Neural cell (in vitro differentiated cells): ENCODE results near the gene PHC1. TPM values are rescaled to one million over a fixed set of nuclear protein-coding genes. Genes with fewer than 3 reads are reported as not detected.

ENCODE experiments used
- H2AFZ ChIP-seq: fragments of 200-600, 300-800 bp; sonication (generic), shearing (Covaris generic); 2 replicates; pipeline ENCODE4 v1.6.0; 2014; ENCODE audit warnings: low read depth, mild to moderate bottlenecking, antibody characterized with exemption, low read length, moderate library complexity
- H3F3A ChIP-seq: fragments of 200-600 bp; shearing (Covaris generic); 2 replicates; pipeline ENCODE4 v1.6.1; 2016; ENCODE audit warnings: mild to moderate bottlenecking, moderate library complexity, mixed read lengths, antibody characterized with exemption, low read length; ENCODE audit not compliant: insufficient read depth, poor library complexity, severe bottlenecking
- H3K27ac ChIP-seq: fragments of 200-600, 300-800 bp; sonication (generic), shearing (Covaris generic); 2 replicates; pipeline ENCODE4 v1.5.1; 2014; ENCODE audit warnings: mild to moderate bottlenecking, low read length, moderate library complexity
- H3K27me3 ChIP-seq: fragments of 300-800, 200-600 bp; sonication (generic), shearing (Covaris generic); 2 replicates; pipeline ENCODE4 v1.6.0; 2014; ENCODE audit warnings: mild to moderate bottlenecking, low read depth, low read length, moderate library complexity; ENCODE audit not compliant: insufficient read depth
- H3K36me3 ChIP-seq: fragments of 300-800, 200-600 bp; sonication (generic), shearing (Covaris generic); 2 replicates; pipeline ENCODE4 v1.5.1; 2014; ENCODE audit warnings: mild to moderate bottlenecking, antibody characterized with exemption, low read length, moderate library complexity; ENCODE audit not compliant: insufficient read depth
- H3K4me2 ChIP-seq: fragments of 300-800, 200-600 bp; sonication (generic), shearing (Covaris generic); 2 replicates; pipeline ENCODE4 v1.6.0; 2014; ENCODE audit warnings: mild to moderate bottlenecking, low read length
- H3K4me3 ChIP-seq: fragments of 300-800, 200-600 bp; sonication (generic), shearing (Covaris generic); 2 replicates; pipeline ENCODE4 v1.5.1; 2014; ENCODE audit warnings: mild to moderate bottlenecking, low read length, moderate library complexity
- H3K79me2 ChIP-seq: fragments of 200-600 bp; shearing (Covaris generic); replicated peaks from 2 replicates; pipeline ENCODE4 v1.6.0; 2014; ENCODE audit warnings: mild to moderate bottlenecking, low read length, moderate library complexity; ENCODE audit not compliant: insufficient read depth
- H3K9ac ChIP-seq: fragments of 300-800, 200-600 bp; sonication (generic), shearing (Covaris generic); 2 replicates; pipeline ENCODE4 v1.6.1; 2016; ENCODE audit warnings: mild to moderate bottlenecking, low read length, mixed read lengths
- H3K9me2 ChIP-seq: fragments of 200-600 bp; shearing (Covaris generic); 2 replicates; pipeline ENCODE4 v1.6.1; 2016; ENCODE audit warnings: mild to moderate bottlenecking, low read length, mixed read lengths; ENCODE audit not compliant: insufficient read depth
- H3K9me3 ChIP-seq: fragments of 200-600, 300-800 bp; sonication (generic), shearing (Covaris generic); 2 replicates; pipeline ENCODE4 v1.6.1; 2016; ENCODE audit warnings: mild to moderate bottlenecking, mixed run types, low read length, moderate library complexity, mixed read lengths
- H4K20me1 ChIP-seq: fragments of 200-600 bp; shearing (Covaris generic); 2 replicates; pipeline ENCODE4 v1.6.1; 2016; ENCODE audit warnings: mild to moderate bottlenecking, mixed run types; ENCODE audit not compliant: insufficient read depth
- CTCF ChIP-seq: fragments of 450-650 bp; IDR thresholded peaks from 2 replicates; pipeline ENCODE4 v1.5.1; 2014; ENCODE audit warnings: antibody characterized with exemption, mild to moderate bottlenecking, moderate library complexity; ENCODE audit not compliant: poor library complexity, severe bottlenecking
- EP300 ChIP-seq: fragments of 450-650 bp; conservative IDR thresholded peaks from 2 replicates; pipeline ENCODE4 v1.6.1; 2014; ENCODE audit warnings: antibody characterized with exemption, mild to moderate bottlenecking, moderate library complexity; ENCODE audit not compliant: poor library complexity, severe bottlenecking
- EZH2 ChIP-seq: fragments of 200-600, 300-800 bp; shearing (Covaris generic), sonication (generic); IDR thresholded peaks from 2 replicates; pipeline ENCODE4 v1.6.1; 2014; ENCODE audit warnings: antibody characterized with exemption, low read length, borderline replicate concordance, mild to moderate bottlenecking; ENCODE audit not compliant: insufficient read depth, poor library complexity, severe bottlenecking
- MXI1 ChIP-seq: fragments of 450-650 bp; conservative IDR thresholded peaks from 2 replicates; pipeline ENCODE4 v1.6.1; 2014; ENCODE audit warnings: antibody characterized with exemption, mild to moderate bottlenecking; ENCODE audit not compliant: poor library complexity, severe bottlenecking
- POLR2AphosphoS5 ChIP-seq: IDR thresholded peaks from 2 replicates; pipeline ENCODE4 v1.6.1; 2012
- RAD21 ChIP-seq: fragments of 450-650 bp; conservative IDR thresholded peaks from 2 replicates; pipeline ENCODE4 v1.6.1; 2014; ENCODE audit warnings: antibody characterized with exemption, mild to moderate bottlenecking, moderate library complexity
- REST ChIP-seq: IDR thresholded peaks from 2 replicates; pipeline ENCODE4 v1.6.1; 2012; ENCODE audit warnings: borderline replicate concordance
- SMC3 ChIP-seq: fragments of 450-650 bp; conservative IDR thresholded peaks from 2 replicates; pipeline ENCODE4 v1.6.1; 2014; ENCODE audit warnings: antibody characterized with exemption, mild to moderate bottlenecking, moderate library complexity; ENCODE audit not compliant: poor library complexity
- TAF1 ChIP-seq: IDR thresholded peaks from 2 replicates; pipeline ENCODE4 v1.6.1; 2012; ENCODE audit warnings: low read depth
- polyA plus RNA-seq: library from polyadenylated mRNA; depleted of rRNA; stranded (reverse); fragments of >200 nt; gene quantifications from 2 replicates; pipeline ENCODE4 v1.2.3, GENCODE V29; 2014

PHC1 gene
- polyA plus RNA-seq, 1 donor from 2014 or later = 104 TPM

GRCh38 chr12:8943565-8944186 lies 29.4 kb downstream of the PHC1 start:
- no peaks in the 10 kb centered on the region for H3K36me3 ChIP-seq
- TF ChIP-seq MXI1 (no peak), RAD21 (no peak), EZH2 (no peak), EP300 (no peak), POLR2AphosphoS5 (no peak), SMC3 (no peak), TAF1 (no peak)
- H3K27ac ChIP-seq = no peak overlapping the region
- H3K4me3 ChIP-seq = no peak overlapping the region
- H3K9me2 ChIP-seq = no peaks in the 10 kb centered on the region
- no peaks in the 10 kb centered on the region for H4K20me1 ChIP-seq
- H3K9ac ChIP-seq = no peak overlapping the region
- H3K27me3 ChIP-seq = no peaks in the 10 kb centered on the region
- no peaks in the 10 kb centered on the region for H3F3A ChIP-seq
- H3K79me2 ChIP-seq = peaks cover 37% of the 10 kb centered on the region
- H2AFZ ChIP-seq = no peak overlapping the region
- H3K9me3 ChIP-seq = no peaks in the 10 kb centered on the region
- H3K4me2 ChIP-seq = no peak overlapping the region

- no peaks in the 10 kb centered on the region for H3F3A ChIP-seq
- H3K27me3 ChIP-seq = no peaks in the 10 kb centered on the region
- no peak overlapping the region for H3K4me2 ChIP-seq
- H3K9me2 ChIP-seq = no peaks in the 10 kb centered on the region
- H3K9me3 ChIP-seq = no peaks in the 10 kb centered on the region
- no peak for TF ChIP-seq REST
- peak overlapping the region; percentile 79 for H3K4me3 ChIP-seq
- H3K79me2 ChIP-seq = peaks cover 40% of the 10 kb centered on the region
- no peaks in the 10 kb centered on the region for H4K20me1 ChIP-seq
- H3K27ac ChIP-seq = no peak overlapping the region
- no peak overlapping the region for H3K9ac ChIP-seq
- H3K36me3 ChIP-seq = no peaks in the 10 kb centered on the region
- H2AFZ ChIP-seq = no peak overlapping the region
These were observed 32.4 kb downstream of the PHC1 start for GRCh38 chr12:8946733-8947132.

- peak overlapping the region; percentile 94 for H3K4me2 ChIP-seq
- peak overlapping the region; percentile 79 for H3K4me3 ChIP-seq
- TF ChIP-seq REST = no peak
- TF ChIP-seq EZH2 = no peak
- no peak for TF ChIP-seq SMC3
- no peak for TF ChIP-seq RAD21
- no peak for TF ChIP-seq EP300
- no peak for TF ChIP-seq CTCF
- TF ChIP-seq TAF1 = no peak
- no peaks in the 10 kb centered on the region for H4K20me1 ChIP-seq
- H3K9ac ChIP-seq = no peak overlapping the region
- no peak overlapping the region for H2AFZ ChIP-seq
- peaks cover 40% of the 10 kb centered on the region for H3K79me2 ChIP-seq
- H3K27ac ChIP-seq = no peak overlapping the region
- H3K27me3 ChIP-seq = no peaks in the 10 kb centered on the region
- H3K36me3 ChIP-seq = no peaks in the 10 kb centered on the region
- no peaks in the 10 kb centered on the region for H3F3A ChIP-seq
- H3K9me2 ChIP-seq = no peaks in the 10 kb centered on the region
- no peaks in the 10 kb centered on the region for H3K9me3 ChIP-seq
These were observed 33.4 kb downstream of the PHC1 start for GRCh38 chr12:8947737-8948136.
